HL-60 (cell line): ENCODE data around the gene KATNAL2.
"Not testable (repeated sequence)": the region's sequence is repeated elsewhere in the genome, so short reads cannot be mapped to it uniquely, and the experiment has no call there.

Experiments
- POLR2AphosphoS5 ChIP-seq: IDR thresholded peaks from 2 replicates; pipeline ENCODE4 v1.6.1; 2012; ENCODE audit warnings: low read depth
- TF ChIP-seq, protein P1 (sequence below): IDR thresholded peaks from one replicate; pipeline ENCODE4 v1.5.1; 2011; ENCODE audit warnings: low read length, control low read depth, inconsistent platforms; ENCODE audit not compliant: insufficient read depth
- TF ChIP-seq, protein P2 (sequence below): IDR thresholded peaks from 2 replicates; pipeline ENCODE4 v1.6.1; 2012; ENCODE audit warnings: low read depth; ENCODE audit not compliant: insufficient replicate concordance

- not testable (repeated sequence) for TF ChIP-seq POLR2AphosphoS5
- TF ChIP-seq, protein P1, sequence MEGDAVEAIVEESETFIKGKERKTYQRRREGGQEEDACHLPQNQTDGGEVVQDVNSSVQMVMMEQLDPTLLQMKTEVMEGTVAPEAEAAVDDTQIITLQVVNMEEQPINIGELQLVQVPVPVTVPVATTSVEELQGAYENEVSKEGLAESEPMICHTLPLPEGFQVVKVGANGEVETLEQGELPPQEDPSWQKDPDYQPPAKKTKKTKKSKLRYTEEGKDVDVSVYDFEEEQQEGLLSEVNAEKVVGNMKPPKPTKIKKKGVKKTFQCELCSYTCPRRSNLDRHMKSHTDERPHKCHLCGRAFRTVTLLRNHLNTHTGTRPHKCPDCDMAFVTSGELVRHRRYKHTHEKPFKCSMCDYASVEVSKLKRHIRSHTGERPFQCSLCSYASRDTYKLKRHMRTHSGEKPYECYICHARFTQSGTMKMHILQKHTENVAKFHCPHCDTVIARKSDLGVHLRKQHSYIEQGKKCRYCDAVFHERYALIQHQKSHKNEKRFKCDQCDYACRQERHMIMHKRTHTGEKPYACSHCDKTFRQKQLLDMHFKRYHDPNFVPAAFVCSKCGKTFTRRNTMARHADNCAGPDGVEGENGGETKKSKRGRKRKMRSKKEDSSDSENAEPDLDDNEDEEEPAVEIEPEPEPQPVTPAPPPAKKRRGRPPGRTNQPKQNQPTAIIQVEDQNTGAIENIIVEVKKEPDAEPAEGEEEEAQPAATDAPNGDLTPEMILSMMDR, result not testable (repeated sequence)
- TF ChIP-seq, protein P2, sequence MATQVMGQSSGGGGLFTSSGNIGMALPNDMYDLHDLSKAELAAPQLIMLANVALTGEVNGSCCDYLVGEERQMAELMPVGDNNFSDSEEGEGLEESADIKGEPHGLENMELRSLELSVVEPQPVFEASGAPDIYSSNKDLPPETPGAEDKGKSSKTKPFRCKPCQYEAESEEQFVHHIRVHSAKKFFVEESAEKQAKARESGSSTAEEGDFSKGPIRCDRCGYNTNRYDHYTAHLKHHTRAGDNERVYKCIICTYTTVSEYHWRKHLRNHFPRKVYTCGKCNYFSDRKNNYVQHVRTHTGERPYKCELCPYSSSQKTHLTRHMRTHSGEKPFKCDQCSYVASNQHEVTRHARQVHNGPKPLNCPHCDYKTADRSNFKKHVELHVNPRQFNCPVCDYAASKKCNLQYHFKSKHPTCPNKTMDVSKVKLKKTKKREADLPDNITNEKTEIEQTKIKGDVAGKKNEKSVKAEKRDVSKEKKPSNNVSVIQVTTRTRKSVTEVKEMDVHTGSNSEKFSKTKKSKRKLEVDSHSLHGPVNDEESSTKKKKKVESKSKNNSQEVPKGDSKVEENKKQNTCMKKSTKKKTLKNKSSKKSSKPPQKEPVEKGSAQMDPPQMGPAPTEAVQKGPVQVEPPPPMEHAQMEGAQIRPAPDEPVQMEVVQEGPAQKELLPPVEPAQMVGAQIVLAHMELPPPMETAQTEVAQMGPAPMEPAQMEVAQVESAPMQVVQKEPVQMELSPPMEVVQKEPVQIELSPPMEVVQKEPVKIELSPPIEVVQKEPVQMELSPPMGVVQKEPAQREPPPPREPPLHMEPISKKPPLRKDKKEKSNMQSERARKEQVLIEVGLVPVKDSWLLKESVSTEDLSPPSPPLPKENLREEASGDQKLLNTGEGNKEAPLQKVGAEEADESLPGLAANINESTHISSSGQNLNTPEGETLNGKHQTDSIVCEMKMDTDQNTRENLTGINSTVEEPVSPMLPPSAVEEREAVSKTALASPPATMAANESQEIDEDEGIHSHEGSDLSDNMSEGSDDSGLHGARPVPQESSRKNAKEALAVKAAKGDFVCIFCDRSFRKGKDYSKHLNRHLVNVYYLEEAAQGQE, result not testable (repeated sequence)
Observed at GRCh38 chr18:46969551-46969950, 52.1 kb downstream of the KATNAL2 start.
